CD4-positive, alpha-beta T cell treated with Interleukin-12 subunit alpha and Interleukin-12 subunit beta, for 1 hour (primary cell): ENCODE measurements around the gene NTM.
"Not testable (repeated sequence)": the region's sequence is repeated elsewhere in the genome, so short reads cannot be mapped to it uniquely, and the experiment has no call there.

Experiments used
- DNase-seq: peaks from one replicate; pipeline ENCODE4 v3.0.0-alpha.2; 2020

Gene NTM

DNA sequence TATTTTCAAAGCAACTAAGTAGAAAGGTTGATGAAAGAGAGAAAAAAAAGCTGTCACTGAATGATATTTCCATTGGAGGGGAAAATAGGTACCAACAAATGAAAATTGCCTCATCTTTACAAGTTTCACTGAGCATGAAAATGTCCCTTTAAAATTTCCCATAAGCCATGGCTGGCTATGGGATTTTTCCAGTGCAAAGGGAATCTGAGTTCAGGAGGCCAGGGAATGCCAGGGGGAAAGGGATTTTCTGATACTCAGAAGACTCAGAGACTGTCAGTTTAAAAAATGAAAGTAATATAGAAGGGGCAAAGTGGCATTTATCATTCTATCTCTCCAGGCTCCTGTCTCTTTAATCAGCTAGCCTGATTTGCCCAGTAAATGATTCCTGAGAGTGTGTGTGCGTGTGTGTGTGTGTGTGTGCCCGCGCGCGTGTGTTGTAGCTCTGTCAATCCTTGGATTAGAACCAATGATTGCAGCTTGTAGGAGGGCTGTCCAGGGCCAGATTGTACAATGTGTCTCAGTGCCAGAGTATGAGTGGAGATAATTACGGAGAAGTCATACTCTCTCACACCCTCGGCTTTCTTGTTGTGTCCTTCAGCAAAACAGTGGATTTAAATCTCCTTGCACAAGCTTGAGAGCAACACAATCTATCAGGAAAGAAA lies at the start of gene NTM:
Gene NTM (plus strand): TSS at position 526 of the 662 bp plus-strand sequence.
- DNase-seq: no peak

DNA sequence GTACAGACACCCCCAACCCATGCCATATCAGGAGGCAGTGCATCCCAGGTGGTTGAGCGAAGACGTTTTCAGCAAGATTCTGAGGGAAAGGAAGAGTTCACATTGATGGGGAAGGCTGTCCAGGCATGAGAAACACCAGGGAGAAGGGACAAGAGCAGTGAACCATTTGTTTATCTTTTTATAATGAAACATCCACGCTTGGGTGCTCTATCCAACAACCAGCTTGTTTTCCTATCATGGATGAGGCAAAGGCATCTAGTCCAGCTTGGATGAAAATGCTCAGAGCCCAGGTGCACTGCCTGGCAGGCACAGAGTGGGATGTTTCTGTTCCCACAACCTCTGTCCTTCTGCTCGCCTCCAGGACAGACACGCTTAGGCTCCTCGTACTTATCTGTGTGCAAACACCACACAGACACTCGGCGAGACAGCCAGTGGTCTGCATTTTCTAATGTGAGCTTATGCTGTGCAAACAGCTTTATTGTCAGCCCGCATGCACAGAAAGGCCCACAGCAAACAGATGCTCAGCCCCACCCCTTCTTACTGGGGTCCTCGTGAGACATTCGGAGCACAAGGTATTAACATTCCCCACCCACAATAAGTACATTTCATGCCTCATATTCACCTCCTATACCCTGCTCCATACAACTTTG lies 45.4 kb upstream of the NTM start:
- no peak for DNase-seq

DNA sequence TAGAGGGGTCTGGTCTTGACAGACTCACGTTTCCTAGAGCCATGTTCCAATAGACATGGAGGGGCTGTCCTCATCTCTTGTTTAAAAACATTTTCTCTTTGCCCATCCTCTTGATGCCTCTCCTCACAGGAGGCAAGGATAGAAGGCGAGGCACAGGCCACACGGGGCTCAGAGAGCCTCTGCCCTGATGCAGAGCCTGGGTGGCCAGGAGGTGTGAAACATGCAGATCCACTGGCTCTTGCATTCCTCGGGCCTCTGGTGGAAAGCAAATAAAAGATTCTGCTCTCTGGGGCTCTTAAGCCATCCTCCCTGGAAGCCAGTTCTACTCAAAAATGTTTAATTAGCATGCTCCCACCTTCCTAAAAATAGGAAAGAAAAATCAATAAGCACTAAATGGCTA lies 43.6 kb upstream of the NTM start:
- DNase-seq: no peak

DNA sequence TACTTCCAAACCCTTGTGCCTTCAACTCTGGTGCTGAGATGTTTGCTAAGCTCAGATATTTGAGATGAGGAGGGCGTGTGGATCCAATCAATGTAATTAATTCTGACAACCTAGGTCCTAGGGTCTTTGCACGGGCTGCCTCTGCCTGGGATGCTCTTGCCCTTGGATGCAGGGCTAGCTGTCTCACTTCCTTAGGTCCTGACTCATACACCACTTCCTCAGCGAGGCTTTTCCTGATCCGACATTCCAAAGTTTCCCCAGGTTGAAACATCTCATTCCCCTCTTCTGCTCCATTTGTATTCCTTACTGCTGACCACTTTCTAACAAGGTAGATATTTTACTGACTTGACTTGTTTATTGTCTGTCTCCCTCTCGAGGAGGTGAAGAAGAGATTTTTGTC lies 43.0 kb upstream of the NTM start:
- DNase-seq: no peak

DNA sequence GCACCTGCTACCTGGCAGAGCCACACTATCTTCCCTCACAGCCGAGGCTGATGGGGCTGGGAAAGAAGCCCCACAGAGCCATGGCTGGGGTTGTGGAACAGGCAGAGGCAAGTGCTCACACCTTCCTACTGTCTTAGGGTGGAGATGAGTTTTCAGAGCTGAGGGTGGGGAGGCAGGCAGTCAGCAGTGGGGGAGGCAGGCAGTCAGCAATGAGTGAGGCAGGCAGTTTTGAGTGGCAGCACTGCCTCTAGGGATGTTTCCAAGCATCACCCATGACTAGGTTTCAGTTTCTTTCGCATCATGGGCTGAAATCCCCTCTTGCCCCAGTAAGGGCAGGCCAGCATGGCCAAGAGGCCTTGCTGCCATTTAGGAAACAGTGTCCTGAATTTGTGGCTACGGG lies 41.6 kb upstream of the NTM start:
- DNase-seq: no peak

DNA sequence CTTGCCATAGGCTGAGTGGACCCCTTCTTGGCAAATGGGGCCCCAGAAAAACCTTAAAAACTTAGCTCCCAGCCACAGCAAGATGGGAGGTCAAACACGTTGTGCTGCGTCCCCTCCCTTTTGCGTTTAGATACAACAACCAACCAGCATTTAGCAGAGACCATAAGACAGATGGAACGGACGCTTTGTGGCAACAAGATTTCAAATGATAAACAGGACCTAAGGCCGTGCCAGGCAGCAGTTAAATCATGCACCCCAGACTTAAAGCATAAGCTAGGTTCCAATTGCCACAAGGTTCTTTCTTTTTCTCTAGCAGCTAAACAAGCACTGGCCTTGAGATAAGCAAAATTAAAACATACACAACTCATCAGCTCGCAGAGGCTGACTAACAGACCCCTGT lies 39.4 kb upstream of the NTM start:
- DNase-seq: no peak

DNA sequence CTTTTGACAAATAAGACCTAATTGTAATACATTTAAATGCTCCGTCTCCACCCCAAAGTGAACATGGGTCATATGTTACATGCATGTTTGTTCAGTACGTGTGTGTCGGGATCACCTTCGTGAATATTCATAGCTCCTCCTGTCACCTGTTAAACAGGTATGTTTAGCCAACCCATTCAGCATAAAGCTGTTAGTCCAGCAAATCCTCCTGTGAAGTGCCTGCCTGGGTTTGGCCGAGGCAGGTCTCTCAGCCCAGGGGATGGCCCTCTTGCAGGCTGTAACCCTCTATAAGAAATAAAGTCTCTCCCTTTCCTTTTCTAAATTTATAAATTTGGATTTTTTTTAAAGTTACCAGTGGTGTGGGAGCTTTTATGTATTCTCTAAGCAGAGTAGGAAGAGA lies 38.9 kb upstream of the NTM start:
- DNase-seq: no peak

DNA sequence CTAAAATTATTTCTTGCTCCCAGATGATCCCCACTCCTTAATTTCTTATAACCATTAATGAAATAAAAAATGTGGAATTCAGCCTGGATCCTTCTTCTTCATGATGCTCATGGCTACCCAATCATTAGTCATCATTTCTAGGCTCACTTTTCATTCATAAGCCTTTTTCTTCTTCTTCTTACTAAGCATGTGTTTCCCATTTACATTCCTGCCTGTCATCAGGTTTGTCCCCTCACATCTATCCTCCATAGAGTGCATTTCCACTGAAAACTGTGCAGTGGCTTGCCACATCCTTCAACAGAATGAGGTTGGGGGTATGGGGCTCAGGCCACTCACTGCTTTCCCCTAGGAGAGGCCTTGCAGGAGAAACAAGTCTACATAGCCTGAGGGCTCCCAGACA lies 35.8 kb upstream of the NTM start:
- no peak for DNase-seq

DNA sequence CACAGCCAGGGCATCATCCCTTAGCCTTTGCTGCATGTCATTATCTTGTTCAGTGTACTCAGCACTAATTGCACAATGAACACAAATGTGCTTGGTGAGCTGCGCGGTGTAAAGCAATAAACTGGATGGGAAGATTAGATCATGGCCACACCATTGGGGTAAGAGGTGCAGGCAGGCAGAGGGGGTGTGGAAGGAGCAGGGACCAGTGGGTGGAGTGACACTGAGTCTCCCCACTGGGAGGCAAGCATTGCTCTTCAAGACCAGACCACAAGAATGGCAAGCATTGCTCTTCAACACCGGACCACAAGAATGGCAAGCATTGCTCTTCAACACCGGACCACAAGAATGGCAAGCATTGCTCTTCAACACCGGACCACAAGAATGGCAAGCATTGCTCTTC lies 28.5 kb upstream of the NTM start:
- not testable (repeated sequence) for DNase-seq

DNA sequence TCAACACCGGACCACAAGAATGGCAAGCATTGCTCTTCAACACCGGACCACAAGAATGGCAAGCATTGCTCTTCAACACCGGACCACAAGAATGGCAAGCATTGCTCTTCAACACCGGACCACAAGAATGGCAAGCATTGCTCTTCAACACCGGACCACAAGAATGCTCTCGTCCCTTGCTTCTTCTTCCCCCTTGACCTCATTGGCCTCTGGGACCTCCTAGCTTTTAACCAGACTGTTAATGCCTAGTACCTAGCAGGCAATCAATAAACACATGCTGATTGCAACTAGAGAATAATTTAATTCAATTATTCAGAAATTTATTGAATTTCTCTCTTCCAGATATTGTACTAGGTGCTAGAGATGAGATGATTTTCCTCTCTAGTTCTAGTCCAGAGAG lies 28.0 kb upstream of the NTM start:
- DNase-seq: not testable (repeated sequence)

DNA sequence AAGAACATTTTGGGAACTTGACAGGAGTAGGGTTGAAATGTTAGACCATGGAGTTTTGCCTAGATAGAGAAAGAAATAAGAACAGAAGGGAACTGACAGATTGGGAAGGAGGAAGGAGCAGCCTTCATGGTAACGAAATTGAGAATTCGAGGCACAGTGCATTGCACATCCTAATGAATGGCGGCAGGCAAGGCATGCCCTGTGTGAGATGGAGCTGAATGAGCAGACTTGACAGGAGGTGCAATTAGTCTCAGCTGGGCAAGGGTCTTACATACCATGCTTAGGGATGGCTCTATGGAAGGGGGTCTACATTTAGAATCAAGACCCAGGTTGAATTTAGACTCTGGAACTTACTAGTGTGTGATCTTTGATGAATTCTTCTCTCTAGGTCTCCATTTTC lies 25.0 kb upstream of the NTM start:
- DNase-seq: no peak

DNA sequence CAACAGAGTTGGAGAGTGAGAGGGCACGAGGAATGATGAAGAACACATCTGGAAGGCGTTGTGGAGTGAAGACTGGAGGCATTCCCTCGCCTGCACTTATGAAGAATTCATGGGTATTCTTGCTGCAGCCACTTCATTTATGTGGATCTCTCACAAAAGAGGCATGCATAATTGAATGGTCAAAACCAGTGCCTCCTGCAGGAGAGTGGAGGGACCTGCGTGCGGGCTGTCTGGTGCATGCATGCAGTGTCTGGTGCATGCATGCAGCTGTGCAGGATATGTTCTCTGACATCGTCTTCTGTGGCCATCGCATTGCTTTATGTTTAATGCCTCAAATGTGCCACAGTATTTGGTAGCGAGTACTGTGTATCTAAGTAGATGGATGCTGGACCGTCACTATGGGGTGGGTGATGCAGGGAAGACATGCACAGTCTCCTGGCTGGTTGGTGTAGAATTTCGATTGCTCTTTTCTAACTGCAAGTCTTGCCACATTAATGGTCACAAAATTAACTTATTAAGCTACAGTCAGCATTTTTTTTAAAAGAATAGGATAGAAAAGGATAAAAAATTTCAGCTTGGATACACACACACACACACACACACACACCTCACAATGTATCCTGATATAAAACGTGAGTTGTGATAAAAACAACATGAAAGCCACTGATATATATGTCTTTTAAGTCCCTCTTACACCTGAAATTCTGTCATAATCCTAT lies 20.9 kb upstream of the NTM start:
- no peak for DNase-seq

DNA sequence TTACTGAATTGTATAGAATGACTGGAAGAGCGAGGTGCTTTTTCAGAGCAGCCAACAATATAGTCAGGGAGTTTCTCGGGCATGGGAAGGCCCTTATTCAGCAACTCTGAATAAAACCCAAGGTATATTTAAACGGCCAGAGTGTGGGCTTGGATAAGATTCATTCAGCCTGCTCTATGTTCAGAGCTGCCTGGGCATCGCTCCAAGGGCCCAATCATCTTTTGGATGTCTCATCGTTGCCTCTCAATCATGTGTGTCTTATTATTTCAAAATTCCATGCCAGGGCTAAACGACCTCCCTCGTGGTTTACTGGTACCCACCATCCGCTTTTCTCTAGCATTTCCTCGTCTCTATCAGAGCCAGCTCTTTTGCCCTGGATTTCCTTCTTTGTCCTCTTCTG lies 19.5 kb upstream of the NTM start:
- DNase-seq: no peak

DNA sequence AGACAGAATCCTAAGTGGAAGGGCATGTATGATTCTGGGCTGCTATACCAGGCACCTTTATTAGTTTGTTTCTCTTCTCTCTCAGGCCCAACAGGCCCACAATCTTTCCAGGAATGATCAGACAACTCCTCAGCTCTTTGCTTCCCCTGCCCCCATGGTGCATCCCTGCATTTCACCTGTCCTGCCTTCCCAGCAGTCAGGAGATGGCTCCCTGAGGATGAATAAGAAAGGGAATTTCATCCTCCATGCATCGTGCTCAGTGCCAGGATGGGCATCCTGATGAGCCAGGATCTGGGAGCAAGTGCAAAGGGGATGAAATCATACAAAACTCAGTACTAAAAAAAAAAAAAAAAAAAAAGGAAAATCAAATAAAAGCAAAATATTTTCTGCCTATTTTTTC lies 18.6 kb upstream of the NTM start:
- DNase-seq: no peak

DNA sequence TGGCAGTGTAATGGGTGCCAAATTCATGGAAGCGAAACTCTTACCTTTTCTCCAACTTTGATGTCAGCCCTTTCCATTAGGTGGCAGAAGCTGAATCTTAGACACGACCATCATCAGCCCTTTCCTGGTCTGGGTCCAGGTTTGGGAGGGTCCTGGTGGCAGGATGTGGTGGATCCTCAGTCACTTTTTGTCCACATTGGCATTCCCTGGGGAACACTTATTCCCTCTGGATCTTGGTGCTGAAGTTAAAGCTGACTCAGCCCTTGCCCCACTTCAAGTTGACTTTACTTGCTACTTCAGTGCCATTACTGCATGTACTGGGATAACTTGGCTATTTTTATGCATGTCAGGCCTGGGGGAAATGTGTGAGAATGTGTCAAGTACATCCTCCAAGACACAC lies 16.6 kb upstream of the NTM start:
- no peak for DNase-seq

DNA sequence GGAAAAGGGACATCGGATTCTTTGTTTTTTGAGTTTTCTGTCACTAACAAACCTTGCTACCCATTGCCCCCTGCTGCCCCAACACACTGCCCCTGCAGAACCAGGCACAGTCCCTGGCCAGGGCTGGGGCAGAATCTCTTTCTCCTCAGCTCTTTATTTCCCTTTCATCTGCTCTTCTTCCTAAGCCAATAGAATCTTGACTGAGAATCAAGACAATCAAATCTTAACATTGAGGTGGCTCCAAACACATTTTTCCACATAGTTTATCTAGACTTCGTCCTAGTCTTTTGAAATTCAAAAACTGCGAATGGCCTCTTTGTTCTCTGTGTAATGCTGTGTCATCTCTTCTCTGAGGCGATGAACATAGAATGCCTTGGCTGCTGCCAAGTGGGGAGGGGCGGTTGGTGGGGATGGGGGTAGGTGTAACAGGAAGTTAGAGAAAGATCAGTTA lies 16.1 kb upstream of the NTM start:
- no peak for DNase-seq

DNA sequence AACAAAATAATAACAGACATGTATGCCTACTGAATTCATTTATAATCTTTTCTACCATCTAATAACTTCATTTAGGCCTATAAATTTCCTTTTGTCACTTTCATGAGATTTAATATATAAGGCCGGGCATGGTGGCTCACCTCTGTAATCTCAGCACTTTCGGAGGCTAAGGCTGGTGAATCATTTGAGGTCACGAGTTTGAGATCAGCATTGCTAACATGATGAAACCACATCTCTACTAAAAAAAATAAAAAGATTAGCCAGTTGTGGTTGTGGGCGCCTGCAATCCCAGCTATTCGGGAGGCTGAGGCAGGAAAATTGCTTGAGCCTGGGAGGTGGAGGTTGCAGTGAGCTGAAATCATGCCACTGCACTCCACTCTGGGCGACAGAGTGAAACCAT lies 14.2 kb upstream of the NTM start:
- DNase-seq: no peak

DNA sequence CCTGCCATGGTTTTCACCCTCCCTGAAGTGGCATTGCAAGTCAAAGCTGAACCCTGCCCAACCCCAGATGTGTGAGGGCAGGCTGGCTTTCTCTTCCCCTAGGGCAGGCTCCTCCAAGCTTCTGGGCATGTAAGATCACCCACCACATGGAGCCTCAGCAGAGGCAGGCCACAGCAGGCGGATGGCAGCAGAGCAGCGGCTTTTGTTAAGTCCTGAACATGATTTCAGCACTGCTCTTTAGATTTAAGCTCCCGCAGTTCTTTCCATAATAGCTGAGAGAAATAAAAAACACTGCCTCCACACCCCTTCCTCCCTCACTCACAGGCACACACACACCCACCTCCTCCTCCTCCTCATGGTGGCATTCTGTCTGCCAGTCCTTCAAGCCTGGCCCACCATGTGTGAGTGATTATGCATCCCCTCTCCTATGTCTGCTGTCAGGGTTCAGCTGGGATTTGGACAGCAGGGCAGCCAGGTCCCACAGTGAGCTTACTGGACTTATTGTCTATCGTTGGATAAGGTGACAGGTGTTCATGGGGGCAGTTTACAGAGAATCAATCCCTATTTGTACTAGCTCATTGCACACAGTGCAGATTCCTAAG lies 5.0 kb upstream of the NTM start:
- DNase-seq: no peak

DNA sequence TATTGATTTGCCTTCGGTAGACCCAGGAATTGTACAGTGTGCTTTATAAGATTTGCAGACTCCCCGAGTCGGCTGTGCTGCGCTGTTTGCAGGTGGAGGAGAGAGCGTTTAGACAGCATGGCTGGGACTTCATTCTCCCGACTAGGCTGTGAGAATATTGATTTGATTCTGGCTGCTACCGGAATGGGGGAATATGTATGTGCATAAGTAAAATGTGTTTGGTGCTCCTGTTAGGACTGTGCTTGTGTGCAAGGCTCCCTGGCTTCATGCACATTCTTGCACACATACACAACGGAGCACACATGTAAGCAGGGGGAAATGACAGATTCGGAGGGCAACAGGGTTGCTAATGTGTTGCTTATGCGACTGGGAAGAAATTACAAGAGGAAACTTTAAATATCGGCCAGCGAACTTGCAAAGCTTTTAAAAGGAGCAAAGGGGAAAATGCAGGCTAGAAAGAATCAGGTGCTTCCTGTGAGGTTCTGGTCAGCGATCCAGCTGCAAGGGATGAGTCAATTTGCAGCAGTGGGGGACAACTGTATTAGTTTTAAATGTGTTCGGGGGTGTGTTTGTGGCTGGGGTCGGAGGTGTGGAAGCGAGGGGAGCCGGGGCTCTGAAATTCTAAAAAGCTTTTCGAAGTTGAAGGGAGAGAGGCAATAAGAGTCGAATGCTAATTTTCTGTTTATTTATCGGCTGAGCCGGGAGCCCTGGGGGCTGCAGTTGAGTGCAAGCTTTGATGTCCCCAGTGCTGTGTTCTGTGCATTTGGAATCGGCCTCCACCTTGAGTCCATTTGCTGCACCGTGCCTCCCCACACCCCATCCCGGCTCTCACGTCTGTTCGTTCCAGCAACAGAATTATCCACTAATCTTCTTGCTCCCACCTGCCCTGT lies 731 bp downstream of the NTM start:
- DNase-seq: no peak

DNA sequence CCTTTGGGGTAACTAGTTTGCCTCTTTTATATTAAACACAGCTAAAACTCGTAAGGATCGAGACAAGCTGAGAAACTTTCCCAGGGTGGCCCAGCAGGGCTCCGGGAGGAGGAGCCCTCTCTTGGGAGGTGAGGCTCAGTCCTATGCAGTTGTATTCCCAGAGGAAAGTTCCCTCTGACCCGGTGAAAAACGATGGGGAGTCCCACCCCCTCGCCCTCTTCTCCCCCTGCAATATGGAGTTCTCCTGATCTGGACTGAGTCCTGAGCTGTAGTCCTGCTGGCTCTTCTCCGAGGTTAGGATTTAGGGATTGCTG lies 1.3 kb downstream of the NTM start:
- no peak for DNase-seq

DNA sequence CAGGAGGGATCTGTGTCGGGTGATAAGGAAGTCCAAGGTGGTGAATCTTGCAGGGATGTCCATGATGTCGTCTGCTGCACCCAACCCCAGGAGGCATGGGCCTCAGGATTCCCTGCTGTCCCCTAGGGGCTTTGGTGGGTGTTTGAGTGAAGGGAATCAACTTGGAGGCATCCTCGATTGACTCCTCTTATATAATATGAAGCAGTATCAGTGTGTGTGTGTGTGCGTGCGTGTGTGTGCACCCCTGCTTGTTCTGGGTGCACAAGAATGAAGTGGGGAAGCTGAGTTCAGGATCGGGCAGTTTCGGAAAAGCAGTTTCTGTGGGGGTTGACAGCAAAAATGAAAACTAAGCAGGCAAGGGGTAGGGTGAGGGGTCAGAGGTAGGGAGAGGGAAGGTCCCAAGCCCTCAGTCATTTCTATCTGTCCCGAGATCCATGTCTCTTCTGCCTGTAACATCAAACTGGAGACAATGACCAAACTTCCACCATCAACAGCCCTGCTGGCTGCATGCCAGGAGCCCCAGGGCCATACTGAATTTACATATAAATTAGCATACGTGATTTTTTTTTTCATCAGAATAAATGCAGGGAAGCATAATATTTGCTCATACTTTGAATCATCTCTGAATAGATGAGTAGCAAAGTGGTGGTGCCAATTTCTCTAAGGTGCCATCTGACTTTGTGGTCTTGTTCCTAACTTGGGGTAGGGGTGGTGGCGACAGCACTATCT lies 2.0 kb downstream of the NTM start:
- DNase-seq: no peak

DNA sequence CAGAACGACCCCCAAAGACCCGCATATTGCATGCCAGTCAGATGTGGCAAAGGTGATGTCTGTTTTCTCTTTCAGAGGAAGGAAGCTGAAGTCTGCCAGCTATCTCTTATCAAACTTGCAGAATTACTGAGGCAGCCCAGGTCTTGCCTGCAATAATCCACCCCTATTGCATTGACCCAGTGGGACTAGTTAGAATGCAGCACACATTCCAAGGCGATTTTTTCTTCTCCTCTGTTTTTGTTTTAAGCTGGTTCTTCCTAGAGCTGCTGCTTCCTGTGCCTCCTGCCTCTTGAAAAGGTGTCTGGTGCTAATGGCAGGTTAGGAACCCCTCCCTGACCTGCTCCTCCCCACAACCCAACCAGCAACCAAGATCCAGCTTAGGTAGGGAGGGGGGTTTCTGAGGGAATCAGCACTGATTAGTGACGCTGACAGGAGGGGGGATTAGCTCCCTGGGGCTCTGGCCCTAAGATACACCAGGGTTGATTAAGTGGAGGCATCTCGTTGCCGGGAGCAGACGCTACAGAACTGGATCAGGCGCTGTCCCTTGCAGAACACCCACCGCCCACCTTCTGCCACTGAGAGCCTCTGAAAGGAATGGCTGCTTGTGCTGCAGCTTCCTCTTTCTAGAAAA lies 2.8 kb downstream of the NTM start:
- DNase-seq: no peak
